IPS-18c (cell line): ENCODE measurements around the gene PNCK.

Source experiments
- H3K4me3 ChIP-seq: 2 replicates; pipeline ENCODE4 v1.7.0; 2013; ENCODE audit warnings: low read depth, mild to moderate bottlenecking, low read length, moderate library complexity; ENCODE audit not compliant: insufficient read depth
- H3K9me3 ChIP-seq: one replicate; pipeline ENCODE4 v1.6.1; 2013; ENCODE audit warnings: mild to moderate bottlenecking, low read length, moderate library complexity; ENCODE audit not compliant: control insufficient read depth, insufficient read depth

PNCK gene

DNA sequence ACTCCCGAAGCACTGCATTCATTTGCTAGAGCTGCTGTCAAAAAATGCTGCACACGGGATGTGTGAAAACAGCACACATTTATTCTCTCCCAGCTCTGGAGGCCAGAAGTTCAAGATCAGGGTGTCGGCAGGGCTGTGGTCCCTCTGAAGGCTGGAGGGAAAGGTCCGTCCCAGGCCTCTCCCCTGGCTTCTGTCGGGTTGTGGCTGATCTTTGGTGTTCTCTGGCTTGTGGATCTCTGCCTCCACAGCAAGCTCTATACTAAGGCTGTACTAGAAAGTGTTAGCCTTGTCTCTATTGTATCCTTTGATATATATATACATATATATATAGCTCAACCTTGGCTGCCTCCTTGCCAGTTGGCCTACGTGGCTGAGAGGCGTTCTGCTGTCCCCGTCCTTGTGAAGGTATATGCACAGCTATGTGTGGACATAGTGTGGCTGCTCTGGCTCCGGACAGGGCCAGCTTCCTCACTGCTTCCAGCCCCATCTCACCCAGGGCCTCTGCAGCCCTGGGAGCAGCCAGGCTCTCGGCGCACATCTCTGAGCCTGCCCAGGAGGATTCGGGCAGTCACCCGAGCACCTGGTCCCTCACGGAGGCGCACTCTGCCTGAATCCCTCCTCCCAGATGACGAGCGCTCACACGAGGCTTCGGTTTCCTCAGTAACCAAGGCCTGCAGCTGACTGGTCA is 41.6 kb downstream of the PNCK start:
- Histone ChIP-seq H3K4me3 (no peak overlapping the region), H3K9me3 (peaks cover 10% of the 10 kb centered on the region)

DNA sequence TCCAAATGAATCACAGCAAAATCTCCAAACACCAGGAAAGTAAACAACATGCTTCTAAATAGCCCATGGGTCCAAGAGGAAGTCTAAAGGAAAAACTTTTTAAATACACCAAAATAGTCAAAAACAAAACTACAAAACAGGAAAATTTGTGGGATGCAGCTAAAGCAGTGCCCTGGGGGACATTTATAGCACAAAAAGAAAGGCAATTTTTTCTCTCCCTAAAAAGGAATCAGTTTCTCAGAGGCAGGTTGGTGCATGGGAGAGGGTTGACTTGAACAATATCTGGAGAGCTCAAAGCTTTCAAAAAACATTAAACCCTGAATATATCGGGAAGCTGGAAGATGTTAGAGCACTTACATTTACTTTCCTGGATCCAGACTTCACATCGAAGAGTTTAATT is 42.3 kb downstream of the PNCK start:
- Histone ChIP-seq H3K9me3 (peaks cover 8% of the 10 kb centered on the region), H3K4me3 (no peak overlapping the region)

GRCh38 chrX:153628665-153629064 is 44.9 kb downstream of the PNCK start:
- H3K9me3 ChIP-seq = peaks cover 9% of the 10 kb centered on the region

DNA sequence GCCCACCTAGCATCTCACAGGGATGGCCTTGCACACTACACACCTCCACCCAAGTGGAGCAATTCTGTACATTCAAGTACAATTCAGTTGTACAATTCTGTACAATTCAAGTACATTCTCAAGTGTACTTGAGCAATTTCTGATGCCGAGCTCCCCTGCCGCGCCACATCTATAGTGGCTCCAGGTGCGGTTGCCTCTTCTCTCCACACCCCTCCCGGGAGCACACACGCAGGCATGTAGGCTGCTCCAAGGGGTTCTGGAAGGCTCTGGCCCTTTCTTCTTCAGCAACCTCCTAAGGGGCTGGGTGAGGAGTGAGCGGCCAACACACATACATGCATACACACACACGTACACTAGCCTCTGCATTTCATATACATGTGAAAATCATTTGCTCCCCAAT is 45.5 kb downstream of the PNCK start:
- Histone ChIP-seq H3K9me3 (peaks cover 12% of the 10 kb centered on the region), H3K4me3 (no peak overlapping the region)

More at GRCh38 chrX:153628665-153629064, 44.9 kb downstream of the PNCK start:
- no peak overlapping the region for H3K4me3 ChIP-seq

GRCh38 chrX:153627675-153628111 is 45.9 kb downstream of the PNCK start:
- Histone ChIP-seq H3K4me3 (no peak overlapping the region), H3K9me3 (peaks cover 12% of the 10 kb centered on the region)

DNA sequence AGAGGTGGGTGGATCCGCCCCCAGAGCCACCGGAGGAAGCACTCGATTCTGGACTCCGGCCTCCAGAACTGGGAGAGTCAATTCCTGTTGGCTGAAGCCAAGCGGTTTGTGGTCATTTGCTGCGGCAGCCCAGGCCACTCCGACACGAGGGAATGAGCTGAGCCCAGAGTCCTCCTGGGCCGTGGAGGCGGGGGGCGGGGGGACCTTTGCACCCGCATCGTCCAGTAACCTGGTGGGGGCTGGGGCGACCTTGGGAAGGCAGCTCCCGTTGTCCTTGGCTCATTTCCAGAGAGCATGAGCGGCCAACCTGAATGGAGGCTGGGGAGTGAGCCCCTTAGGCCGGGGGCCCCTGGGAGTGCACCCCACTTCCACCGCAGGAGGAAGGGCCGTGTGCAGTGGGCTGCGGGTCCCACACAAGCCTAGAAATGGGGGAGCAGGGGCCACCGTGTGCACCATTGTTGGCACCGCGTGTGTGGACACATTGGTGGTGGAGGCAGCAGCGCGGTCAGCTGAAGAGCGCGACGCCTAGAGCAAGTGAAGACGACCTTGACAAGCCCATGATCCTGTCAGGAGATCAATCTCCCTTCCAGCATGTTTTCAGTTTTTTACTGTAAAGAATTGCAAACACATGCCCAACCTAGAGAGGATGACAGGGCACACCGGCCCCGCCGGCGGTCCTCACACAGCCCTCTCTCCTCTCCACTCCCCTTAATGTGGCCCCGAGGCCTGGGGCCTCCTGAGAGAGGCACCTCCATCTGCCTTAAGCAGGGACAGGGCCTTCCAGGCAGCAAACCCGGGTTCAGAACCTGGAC is 46.5 kb downstream of the PNCK start:
- H3K9me3 ChIP-seq = peaks cover 10% of the 10 kb centered on the region
- H3K4me3 ChIP-seq = no peak overlapping the region

DNA sequence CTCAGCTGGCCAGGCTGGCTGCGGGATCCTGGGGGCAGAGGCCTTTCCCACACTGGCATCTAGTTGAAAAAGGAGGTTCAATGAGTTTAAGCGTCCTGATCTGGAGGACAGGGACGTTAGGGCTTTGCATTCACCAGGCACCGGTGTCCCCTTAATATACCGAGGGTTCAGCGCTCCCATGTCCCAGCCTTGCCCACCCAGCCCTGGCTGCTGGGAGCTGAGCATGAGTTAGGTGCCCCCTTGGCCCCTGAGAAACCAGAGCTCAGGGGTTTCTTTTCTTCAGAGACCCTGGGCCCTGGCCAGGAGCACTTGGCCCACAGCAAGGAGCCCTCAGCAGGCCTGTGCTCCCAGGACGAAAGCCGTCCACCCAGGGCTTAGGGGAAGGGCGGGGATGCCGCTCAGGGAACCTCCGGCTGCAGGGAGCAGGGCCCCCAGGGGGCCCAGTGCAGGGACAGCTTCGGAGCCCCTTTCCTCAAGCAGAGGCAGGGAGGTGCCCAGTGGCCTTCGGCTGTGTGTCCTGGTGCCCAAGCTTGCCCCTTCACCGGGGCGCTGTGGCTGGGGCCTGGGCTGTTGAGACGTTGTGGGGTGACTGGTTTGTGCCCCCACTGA is 47.5 kb downstream of the PNCK start:
- Histone ChIP-seq H3K4me3 (no peak overlapping the region), H3K9me3 (peaks cover 12% of the 10 kb centered on the region)

DNA sequence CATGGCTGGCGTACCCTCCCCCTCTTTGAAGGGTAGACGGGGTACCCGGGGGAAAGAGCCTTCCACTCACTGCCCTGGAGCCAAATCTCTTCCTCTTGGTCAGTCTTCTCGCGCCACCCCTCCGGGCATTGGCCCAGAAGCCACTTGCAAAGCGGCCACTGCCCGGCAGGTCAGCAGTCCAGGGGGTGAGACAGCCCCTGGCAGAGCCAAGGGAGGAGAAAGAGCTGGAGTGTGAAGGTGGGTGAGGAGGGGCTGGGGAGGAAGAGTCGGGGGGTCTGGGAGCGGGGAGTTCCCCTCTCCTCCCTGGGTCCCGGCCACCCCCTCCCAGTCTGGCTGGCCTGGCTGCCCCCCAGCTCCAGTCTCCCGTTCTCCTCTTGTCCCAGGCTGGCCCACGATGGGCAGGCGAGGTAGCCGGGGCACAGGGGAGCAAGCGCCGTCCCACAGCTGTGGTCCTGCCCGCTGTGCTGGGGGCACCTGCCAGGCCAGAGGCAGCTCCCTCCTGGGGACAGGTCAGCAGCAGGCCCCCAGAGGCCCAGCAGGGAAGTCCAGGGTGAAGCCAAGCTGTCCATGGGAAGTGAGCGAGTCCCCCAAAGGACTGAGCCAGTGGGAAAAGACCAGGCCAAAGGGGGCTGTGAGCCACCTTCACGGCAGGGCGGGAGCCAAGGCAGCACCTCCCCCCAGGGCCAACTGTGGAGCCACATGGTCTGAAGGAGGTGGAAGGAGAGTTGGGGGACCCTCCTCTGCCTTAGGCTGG is 48.2 kb downstream of the PNCK start:
- peaks cover 12% of the 10 kb centered on the region for H3K9me3 ChIP-seq
- H3K4me3 ChIP-seq = no peak overlapping the region

DNA sequence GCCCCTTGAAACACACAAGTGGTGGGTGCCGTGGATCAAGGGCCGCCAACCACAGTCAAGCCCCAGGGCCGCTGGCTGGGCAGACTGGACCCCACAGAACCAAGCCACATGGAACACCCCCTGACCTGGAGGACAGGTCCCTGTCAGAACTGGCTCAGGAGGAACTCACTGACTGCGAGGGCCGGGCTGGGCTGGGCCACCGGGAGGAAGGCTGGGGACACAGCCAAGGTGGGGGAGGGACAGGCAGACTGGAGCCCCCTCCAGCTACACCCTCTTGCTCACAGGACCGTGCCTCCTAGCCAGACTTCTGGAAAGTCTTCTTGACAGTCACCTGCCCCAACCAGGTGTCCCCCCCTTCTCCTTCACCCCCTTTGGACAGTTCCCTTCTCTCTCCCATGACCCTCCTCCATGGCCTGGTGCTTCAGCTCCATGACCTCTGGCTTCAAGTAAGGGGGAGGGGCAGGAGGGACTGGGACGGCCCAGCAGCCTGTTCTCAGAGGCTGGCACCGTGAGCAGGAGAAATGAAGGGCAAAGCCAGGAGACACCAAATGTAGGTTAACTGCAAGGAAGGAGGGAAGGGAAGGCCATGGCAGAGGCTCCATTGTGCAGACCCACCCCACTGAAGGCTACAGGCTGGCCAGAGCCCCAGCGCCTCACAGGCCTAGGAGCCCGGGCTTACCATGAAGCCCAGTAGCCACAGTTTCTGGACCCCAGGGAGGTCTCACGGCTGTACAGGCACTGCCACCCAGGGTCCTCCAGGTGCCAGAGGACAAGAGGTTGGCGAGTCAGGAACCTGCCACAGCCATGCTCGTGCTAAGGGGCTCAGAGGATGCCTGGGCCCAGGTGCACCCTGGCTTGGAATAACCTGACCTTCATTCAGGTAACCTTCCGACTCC is 49.2 kb downstream of the PNCK start:
- Histone ChIP-seq H3K9me3 (peaks cover 12% of the 10 kb centered on the region), H3K4me3 (no peak overlapping the region; the same call in 1 of the 2 replicates)

DNA sequence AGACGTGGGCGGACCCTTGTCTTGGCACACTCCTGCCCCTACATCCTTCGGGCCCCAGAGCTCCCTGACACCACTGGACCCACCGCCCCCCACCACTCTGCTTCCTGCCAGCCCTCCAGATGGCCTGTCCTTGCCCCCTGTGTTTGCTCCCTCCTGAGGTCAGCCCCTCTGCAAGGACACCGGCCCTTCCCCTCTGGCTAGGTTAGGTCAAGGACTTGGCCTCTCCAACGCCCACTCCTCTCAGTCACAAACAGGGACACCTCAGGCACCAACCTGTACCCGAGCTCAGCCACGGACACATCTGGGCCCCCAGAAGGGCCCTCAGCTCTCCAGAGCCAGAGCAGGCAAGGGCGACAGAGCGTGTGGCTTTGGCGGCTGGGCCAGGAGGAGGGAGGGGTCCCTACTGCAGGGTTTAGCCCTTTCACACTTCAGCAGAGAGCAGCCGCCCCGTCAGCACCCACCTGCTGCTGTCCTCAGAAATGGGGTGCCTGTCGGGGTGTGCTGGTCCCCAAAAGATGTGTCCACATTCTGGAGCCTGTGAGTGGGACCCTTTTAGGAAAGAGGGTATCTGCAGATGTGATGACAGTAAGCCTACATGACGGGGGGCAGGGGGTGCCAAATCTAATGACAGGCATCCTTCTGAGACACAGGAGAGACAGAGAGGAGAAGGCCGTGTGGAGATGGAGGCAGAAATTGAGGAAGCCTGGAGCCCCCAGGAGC is 50.1 kb downstream of the PNCK start:
- Histone ChIP-seq H3K9me3 (peaks cover 12% of the 10 kb centered on the region), H3K4me3 (no peak overlapping the region)

- Histone ChIP-seq H3K4me3 (no peak overlapping the region), H3K9me3 (peaks cover 12% of the 10 kb centered on the region)
Measured at GRCh38 chrX:153622661-153623309, 50.8 kb downstream of the PNCK start.

GRCh38 chrX:153621949-153622598 is 51.5 kb downstream of the PNCK start:
- H3K4me3 ChIP-seq = no peak overlapping the region
- peaks cover 10% of the 10 kb centered on the region for H3K9me3 ChIP-seq

- H3K9me3 ChIP-seq = peaks cover 13% of the 10 kb centered on the region
- H3K4me3 ChIP-seq = no peak overlapping the region
Measured at GRCh38 chrX:153620576-153620975, 53.0 kb downstream of the PNCK start.
